HL-60/S4 treated with phorbol 12-myristate 13-acetate at 8.2 ng/mL for 4 days and 3 days (cell line): Measurements from ENCODE around the gene MAPK11.

Source experiments
- in situ Hi-C: fragments of 300-500 bp; cut with MboI; formaldehyde crosslinking; loops from 2 replicates; pipeline ENCODE4 v1.15.0; 2022; ENCODE audit warnings: low sequenced_read_pairs

Gene MAPK11

GRCh38 chr22:50262973-50263617 is 7.1 kb downstream of the MAPK11 start:
- in situ Hi-C loops: no loop called here

DNA sequence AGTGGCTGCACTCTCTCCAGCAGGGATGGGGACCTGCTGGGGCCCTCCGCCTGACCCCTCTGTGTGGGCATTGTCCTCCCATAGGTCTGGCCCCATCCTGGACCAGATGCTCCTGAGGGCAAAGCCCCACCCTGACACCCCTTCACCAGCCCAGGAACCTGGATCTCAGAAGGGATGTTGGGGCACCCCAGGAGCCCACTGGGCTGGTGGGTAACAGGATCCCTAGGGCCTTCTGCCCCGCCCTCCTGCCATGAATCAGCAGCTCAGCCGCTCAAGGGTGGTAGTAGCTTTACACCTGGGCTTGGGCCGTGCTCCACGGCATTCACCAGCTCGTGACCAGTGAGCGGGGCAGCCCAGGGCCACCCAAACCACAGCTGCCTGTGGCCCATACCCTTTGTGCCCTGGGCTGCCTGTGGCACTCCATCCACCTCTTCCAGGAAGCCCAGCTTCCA is 7.7 kb downstream of the MAPK11 start:
- in situ Hi-C loops: no loop called here

DNA sequence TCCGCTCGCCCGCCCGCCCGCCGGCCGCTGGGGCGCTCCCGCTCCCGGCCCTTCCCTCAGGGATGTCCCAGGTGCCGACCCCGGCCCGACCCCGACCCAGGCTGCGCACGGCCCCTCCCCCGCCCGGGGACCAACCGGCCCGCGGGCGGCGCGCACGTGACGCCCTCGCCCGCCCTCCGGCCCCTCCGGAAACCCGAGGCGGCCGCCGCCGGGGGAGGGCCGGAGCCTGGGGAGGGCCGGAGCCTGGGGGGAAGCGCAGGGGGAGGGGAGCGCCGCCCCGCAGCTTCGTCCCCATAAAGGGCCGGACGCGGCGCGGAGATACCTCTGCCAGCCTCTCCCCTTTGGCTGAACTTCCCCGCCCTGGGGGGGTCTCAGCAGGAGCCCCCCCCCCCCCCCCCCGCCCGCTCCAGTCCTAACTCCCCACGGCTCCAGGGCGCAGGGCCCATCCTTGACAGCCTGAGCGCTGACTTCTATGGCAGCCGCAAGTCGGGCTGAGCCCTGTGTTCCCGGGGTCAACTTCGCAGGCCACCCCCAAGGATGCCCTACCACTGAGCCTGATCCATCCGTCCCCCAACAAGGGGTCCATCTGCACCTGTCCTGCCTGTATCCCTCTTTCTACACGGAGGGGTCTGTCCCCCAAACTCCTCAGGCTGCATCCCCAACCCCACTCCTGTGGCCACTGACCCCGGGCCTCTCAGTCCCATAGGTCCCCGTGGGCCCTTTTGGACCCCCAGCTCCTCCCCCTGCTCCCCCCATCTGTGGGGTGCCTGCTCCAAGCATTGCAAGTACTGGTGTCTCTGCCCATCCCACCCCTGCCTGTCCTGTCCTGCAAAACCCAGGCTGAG is 8.3 kb downstream of the MAPK11 start, which contains the start of gene MAPK12:
TSS of gene MAPK12 (minus strand) at position 69 of the 845 bp plus-strand sequence. CDS start 174 bp downstream, outside the sequence.
- in situ Hi-C loops: no loop called here

DNA sequence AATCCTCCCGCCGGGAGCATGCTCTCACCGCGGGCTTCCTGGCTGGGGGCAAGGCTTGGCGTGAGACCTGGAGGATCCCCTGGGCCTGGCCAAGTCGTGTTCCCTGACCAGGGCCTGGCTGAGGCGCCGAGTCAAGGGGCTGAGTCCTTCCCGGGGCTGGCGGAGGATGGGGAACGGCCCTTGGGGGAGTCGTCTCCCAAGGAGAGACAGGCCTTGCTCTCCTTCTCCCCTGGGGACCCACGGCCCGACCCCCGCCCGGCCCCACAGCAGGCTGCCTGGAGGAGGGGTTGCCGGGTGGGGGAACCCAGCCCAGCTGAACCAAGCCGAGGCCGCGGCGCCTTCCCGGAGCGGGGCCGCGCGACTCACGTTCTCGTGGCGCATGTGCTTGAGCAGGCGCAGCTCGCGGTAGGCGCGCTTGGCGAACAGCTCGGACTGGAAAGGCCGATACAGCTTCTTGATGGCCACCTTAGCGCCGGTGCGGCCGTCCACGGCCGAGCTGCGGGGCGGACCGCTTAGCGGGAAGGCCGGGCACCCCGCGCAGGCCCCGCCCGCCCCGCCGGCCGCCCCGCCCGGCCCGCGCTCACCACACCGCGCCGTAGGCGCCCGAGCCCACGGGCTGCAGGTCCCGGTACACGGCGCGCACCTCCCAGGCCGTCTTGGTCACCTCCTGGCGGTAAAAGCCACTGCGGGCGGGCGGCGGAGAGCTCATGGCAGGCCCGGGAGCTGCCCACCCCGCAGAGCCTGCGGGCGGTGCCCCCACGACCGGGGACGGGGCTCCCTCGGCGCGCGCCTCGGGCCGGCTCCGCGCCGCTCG is 9.2 kb downstream of the MAPK11 start:
- in situ Hi-C loops: no loop called here

- in situ Hi-C loops: no loop called here
These were observed 9.8 kb downstream of the MAPK11 start for GRCh38 chr22:50260434-50260800.

GRCh38 chr22:50259302-50259701 is 10.9 kb downstream of the MAPK11 start:
- in situ Hi-C loops: no loop called here

- in situ Hi-C loops: no loop called here
These were observed 11.6 kb downstream of the MAPK11 start for GRCh38 chr22:50258361-50259292.

GRCh38 chr22:50257451-50258360 is 12.5 kb downstream of the MAPK11 start:
- in situ Hi-C loops: no loop called here

GRCh38 chr22:50257041-50257440 is 13.1 kb downstream of the MAPK11 start:
- in situ Hi-C loops: no loop called here

DNA sequence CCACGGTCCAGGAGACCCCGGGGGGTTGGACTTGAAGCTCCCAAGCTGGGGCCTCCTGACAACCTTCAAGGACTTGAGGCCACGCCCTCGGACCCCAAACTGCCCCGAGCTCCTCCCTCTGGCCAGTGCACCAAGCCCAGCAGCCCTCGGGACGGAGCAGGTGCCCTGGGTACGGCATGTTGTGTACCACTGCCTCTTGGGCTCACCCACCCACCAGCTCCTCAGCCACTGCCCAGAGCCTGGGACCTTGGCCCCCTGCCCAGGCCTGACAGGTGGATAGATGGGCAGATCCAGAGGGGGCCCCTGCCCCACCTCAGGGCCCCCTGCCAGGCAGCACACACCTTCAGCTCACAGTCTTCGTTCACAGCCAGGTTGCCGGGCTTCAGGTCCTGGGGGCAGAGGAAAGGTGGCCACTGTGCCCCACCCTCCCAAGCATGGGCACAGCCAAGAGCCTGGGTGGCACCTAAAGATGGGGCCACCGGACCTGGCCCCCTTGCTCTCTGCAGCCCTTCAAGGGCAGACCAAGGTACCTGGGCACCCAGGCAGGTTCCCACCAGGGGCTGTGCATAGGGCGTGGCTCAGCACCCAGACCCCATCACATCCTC is 13.8 kb downstream of the MAPK11 start:
- in situ Hi-C loops: no loop called here

GRCh38 chr22:50255607-50256006 is 14.6 kb downstream of the MAPK11 start:
- in situ Hi-C loops: no loop called here

DNA sequence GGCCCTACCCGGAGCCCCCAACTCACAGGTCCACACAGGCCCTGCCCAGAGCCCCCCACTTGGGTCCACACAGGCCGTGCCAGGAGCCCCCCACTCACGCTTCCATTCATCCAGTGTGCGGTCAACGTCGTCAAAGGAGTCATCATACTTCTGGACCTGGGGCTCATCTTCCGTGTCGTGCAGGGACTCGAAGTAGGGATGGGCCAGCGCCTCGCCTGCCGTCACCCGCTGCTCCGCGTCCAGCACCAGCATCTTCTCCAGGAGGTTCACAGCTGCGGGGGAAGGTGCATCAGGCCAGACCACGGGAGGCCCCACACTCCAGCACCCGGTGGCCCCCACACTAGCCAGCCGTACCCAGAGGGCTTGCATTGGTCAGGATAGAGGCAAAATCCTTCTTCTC is 15.1 kb downstream of the MAPK11 start:
- in situ Hi-C loops: no loop called here

- in situ Hi-C loops: no loop called here
These were observed 16.2 kb downstream of the MAPK11 start for GRCh38 chr22:50253941-50254340.

- in situ Hi-C loops: no loop called here
These were observed 16.9 kb downstream of the MAPK11 start for GRCh38 chr22:50253046-50253915.

- in situ Hi-C loops: no loop called here
These were observed 17.8 kb downstream of the MAPK11 start for GRCh38 chr22:50252082-50253045.

- in situ Hi-C loops: no loop called here
These were observed 18.6 kb downstream of the MAPK11 start for GRCh38 chr22:50251477-50252081.
